HEK293 (cell line): ENCODE measurements around the gene PSMB11.

Experiments
- CTCF ChIA-PET: fragments of 350-600 bp; formaldehyde crosslinking; extraction: SDS; loops from one replicate; lab custom pipeline; 2021; ENCODE audit warnings: antibody characterized with exemption; lab: Yijun Ruan, JAX
- POLR2A ChIA-PET: fragments of 300-600 bp; formaldehyde crosslinking; extraction: SDS; loops from one replicate; lab custom pipeline; 2020; ENCODE audit warnings: antibody characterized with exemption, inconsistent platforms; lab: Yijun Ruan, JAX
- H3K27ac ChIP-seq: fragments of 200-500 bp; sonication (Bioruptor generic); 2 replicates; pipeline ENCODE4 v1.5.1; 2014; ENCODE audit warnings: low read depth, low read length, control low read depth, inconsistent platforms; ENCODE audit errors: extremely low read depth
- H3K36me3 ChIP-seq, 2 experiments: fragments of 200-500 bp in 1 of 2; sonication (Bioruptor generic) in 1 of 2; 1 replicate in 1 of 2; 2 replicates in 1 of 2; pipeline ENCODE4 v1.5.1; 2014 to 2017; ENCODE audit warnings: inconsistent platforms in 2 of 2, low read length in 2 of 2; ENCODE audit not compliant: control insufficient read depth in 2 of 2, insufficient read depth in 1 of 2
- H3K4me1 ChIP-seq: fragments of 200-500 bp; sonication (Bioruptor generic); 2 replicates; pipeline ENCODE4 v1.5.1; 2014; ENCODE audit warnings: mild to moderate bottlenecking, low read length, inconsistent platforms; ENCODE audit not compliant: control insufficient read depth, insufficient read depth
- H3K4me3 ChIP-seq: 2 replicates; pipeline ENCODE4 v1.5.1; 2011; ENCODE audit warnings: low read depth, mild to moderate bottlenecking, control low read depth, low read length, moderate library complexity
- H3K9me3 ChIP-seq: fragments of 200-500 bp; sonication (Bioruptor generic); 2 replicates; pipeline ENCODE4 v1.5.1; 2014; ENCODE audit warnings: low read depth, low read length, inconsistent platforms; ENCODE audit not compliant: control insufficient read depth, insufficient read depth
- GLIS1 ChIP-seq: fragments of 450-650 bp; formaldehyde crosslinking; IDR thresholded peaks from 2 replicates; pipeline ENCODE4 v1.5.1; 2016; ENCODE audit warnings: missing biosample characterization, missing genetic modification characterization
- HOXC10 ChIP-seq: sonication (generic); formaldehyde crosslinking; IDR thresholded peaks from 2 replicates; pipeline ENCODE4 v1.8.1; 2023; ENCODE audit warnings: mild to moderate bottlenecking, missing genetic modification reagents
- MYNN ChIP-seq: fragments of 450-650 bp; formaldehyde crosslinking; IDR thresholded peaks from 2 replicates; pipeline ENCODE4 v1.5.1; 2016; ENCODE audit warnings: missing biosample characterization, missing genetic modification characterization, borderline replicate concordance
- TCF7L2 ChIP-seq: IDR thresholded peaks from 2 replicates; pipeline ENCODE4 v1.6.1; 2011; ENCODE audit warnings: low read depth, mild to moderate bottlenecking, inconsistent platforms, low read length, moderate library complexity, borderline replicate concordance
- ZBTB17 ChIP-seq: fragments of 450-650 bp; formaldehyde crosslinking; IDR thresholded peaks from 2 replicates; pipeline ENCODE4 v1.5.1; 2016; ENCODE audit warnings: missing biosample characterization, missing genetic modification characterization
- ZBTB20 ChIP-seq: fragments of 450-650 bp; formaldehyde crosslinking; IDR thresholded peaks from 2 replicates; pipeline ENCODE4 v1.5.1; 2016; ENCODE audit warnings: missing biosample characterization, missing genetic modification characterization
- ZFP3 ChIP-seq: fragments of 450-650 bp; formaldehyde crosslinking; IDR thresholded peaks from 2 replicates; pipeline ENCODE4 v1.5.1; 2016; ENCODE audit warnings: low read depth, missing biosample characterization, missing genetic modification characterization
- ZIC2 ChIP-seq: fragments of 450-650 bp; formaldehyde crosslinking; IDR thresholded peaks from 2 replicates; pipeline ENCODE4 v1.5.1; 2016; ENCODE audit warnings: missing biosample characterization, missing genetic modification characterization
- ZNF138 ChIP-seq: fragments of 450-650 bp; formaldehyde crosslinking; IDR thresholded peaks from 2 replicates; pipeline ENCODE4 v1.5.1; 2016; ENCODE audit warnings: missing biosample characterization, missing genetic modification characterization, borderline replicate concordance
- ZNF211 ChIP-seq: fragments of 450-650 bp; formaldehyde crosslinking; IDR thresholded peaks from 2 replicates; pipeline ENCODE4 v1.5.1; 2016; ENCODE audit warnings: low read depth, missing biosample characterization, missing genetic modification characterization
- ZNF239 ChIP-seq: fragments of 450-650 bp; formaldehyde crosslinking; IDR thresholded peaks from 2 replicates; pipeline ENCODE4 v1.5.1; 2016; ENCODE audit warnings: missing biosample characterization, missing genetic modification characterization
- ZNF280D ChIP-seq: fragments of 450-650 bp; formaldehyde crosslinking; IDR thresholded peaks from 2 replicates; pipeline ENCODE4 v1.5.1; 2016; ENCODE audit warnings: missing biosample characterization, missing genetic modification characterization
- ZNF426 ChIP-seq: fragments of 450-650 bp; formaldehyde crosslinking; IDR thresholded peaks from 2 replicates; pipeline ENCODE4 v1.5.1; 2017; ENCODE audit warnings: missing biosample characterization, missing genetic modification characterization, mild to moderate bottlenecking, inconsistent platforms, moderate library complexity
- ZNF521 ChIP-seq: fragments of 450-650 bp; formaldehyde crosslinking; IDR thresholded peaks from 2 replicates; pipeline ENCODE4 v1.5.1; 2017; ENCODE audit warnings: missing biosample characterization, mild to moderate bottlenecking, missing genetic modification characterization
- ZNF585B ChIP-seq: fragments of 450-650 bp; formaldehyde crosslinking; IDR thresholded peaks from 2 replicates; pipeline ENCODE4 v1.5.1; 2016; ENCODE audit warnings: missing biosample characterization, missing genetic modification characterization
- ZNF768 ChIP-seq: fragments of 450-650 bp; formaldehyde crosslinking; IDR thresholded peaks from 2 replicates; pipeline ENCODE4 v1.5.1; 2018; ENCODE audit warnings: missing biosample characterization, mild to moderate bottlenecking, missing genetic modification characterization
- ZNF777 ChIP-seq: fragments of 450-650 bp; formaldehyde crosslinking; IDR thresholded peaks from 2 replicates; pipeline ENCODE4 v1.5.1; 2017; ENCODE audit warnings: missing biosample characterization, missing genetic modification characterization, borderline replicate concordance
- ZNF785 ChIP-seq: fragments of 450-650 bp; formaldehyde crosslinking; IDR thresholded peaks from 2 replicates; pipeline ENCODE4 v1.5.1; 2016; ENCODE audit warnings: missing biosample characterization, missing genetic modification characterization
- TF ChIP-seq, protein P1 (sequence below): fragments of 450-650 bp; formaldehyde crosslinking; IDR thresholded peaks from 2 replicates; pipeline ENCODE4 v1.5.1; 2016; ENCODE audit warnings: missing biosample characterization, missing genetic modification characterization
- TF ChIP-seq, protein P2 (sequence below): fragments of 450-650 bp; formaldehyde crosslinking; IDR thresholded peaks from 2 replicates; pipeline ENCODE4 v1.5.1; 2016; ENCODE audit warnings: missing biosample characterization, missing genetic modification characterization
- TF ChIP-seq, protein P3 (sequence below): fragments of 450-650 bp; formaldehyde crosslinking; IDR thresholded peaks from 2 replicates; pipeline ENCODE4 v1.5.1; 2017; ENCODE audit warnings: missing biosample characterization, missing genetic modification characterization

PSMB11 gene

GRCh38 chr14:23047034-23047634 lies 5.1 kb downstream of the PSMB11 start:
- H3K36me3 ChIP-seq: peaks cover 0 to 32% of the 10 kb centered on the region in 2 experiments; a peak in 1 of 3 replicates
- ChIA-PET CTCF (interaction anchor here (1.4 to 2.0 kb wide), 4 partner anchors 9 to 60 kb away, joined by 4 to 6 read pairs (median 6); partner anchors contain the start of gene CDH24), POLR2A (no interaction called here)
- no peaks in the 10 kb centered on the region for H3K4me1 ChIP-seq
- no peaks in the 10 kb centered on the region for H3K9me3 ChIP-seq
- H3K4me3 ChIP-seq: no peak overlapping the region
- H3K27ac ChIP-seq: no peak overlapping the region
- TF ChIP-seq, protein P1, sequence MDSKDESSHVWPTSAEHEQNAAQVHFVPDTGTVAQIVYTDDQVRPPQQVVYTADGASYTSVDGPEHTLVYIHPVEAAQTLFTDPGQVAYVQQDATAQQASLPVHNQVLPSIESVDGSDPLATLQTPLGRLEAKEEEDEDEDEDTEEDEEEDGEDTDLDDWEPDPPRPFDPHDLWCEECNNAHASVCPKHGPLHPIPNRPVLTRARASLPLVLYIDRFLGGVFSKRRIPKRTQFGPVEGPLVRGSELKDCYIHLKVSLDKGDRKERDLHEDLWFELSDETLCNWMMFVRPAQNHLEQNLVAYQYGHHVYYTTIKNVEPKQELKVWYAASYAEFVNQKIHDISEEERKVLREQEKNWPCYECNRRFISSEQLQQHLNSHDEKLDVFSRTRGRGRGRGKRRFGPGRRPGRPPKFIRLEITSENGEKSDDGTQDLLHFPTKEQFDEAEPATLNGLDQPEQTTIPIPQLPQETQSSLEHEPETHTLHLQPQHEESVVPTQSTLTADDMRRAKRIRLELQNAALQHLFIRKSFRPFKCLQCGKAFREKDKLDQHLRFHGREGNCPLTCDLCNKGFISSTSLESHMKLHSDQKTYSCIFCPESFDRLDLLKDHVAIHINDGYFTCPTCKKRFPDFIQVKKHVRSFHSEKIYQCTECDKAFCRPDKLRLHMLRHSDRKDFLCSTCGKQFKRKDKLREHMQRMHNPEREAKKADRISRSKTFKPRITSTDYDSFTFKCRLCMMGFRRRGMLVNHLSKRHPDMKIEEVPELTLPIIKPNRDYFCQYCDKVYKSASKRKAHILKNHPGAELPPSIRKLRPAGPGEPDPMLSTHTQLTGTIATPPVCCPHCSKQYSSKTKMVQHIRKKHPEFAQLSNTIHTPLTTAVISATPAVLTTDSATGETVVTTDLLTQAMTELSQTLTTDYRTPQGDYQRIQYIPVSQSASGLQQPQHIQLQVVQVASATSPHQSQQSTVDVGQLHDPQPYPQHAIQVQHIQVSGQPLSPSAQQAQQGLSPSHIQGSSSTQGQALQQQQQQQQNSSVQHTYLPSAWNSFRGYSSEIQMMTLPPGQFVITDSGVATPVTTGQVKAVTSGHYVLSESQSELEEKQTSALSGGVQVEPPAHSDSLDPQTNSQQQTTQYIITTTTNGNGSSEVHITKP: peak; percentile 55; the same call in 1 of the 2 replicates
- TF ChIP-seq ZNF585B (tag by site-specific recombination) (no peak), ZBTB17 (tag by site-specific recombination) (peak; percentile 58; the same call in 1 of the 2 replicates), ZNF211 (tag by site-specific recombination) (no peak), ZNF777 (tag by site-specific recombination) (no peak), ZNF768 (tag by site-specific recombination) (no peak), ZBTB20 (tag by site-specific recombination) (no peak), GLIS1 (tag by site-specific recombination) (peak; percentile 99), ZNF239 (no peak), ZIC2 (tag by site-specific recombination) (peak; percentile 97), ZFP3 (tag by site-specific recombination) (no peak)
- TF ChIP-seq, protein P2, sequence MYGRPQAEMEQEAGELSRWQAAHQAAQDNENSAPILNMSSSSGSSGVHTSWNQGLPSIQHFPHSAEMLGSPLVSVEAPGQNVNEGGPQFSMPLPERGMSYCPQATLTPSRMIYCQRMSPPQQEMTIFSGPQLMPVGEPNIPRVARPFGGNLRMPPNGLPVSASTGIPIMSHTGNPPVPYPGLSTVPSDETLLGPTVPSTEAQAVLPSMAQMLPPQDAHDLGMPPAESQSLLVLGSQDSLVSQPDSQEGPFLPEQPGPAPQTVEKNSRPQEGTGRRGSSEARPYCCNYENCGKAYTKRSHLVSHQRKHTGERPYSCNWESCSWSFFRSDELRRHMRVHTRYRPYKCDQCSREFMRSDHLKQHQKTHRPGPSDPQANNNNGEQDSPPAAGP (tag by site-specific recombination): 0 out of 2 replicates have a peak, but pooled peaks have one; percentile 39

- POLR2A ChIA-PET: no interaction called here
- Histone ChIP-seq H3K4me1 (no peaks in the 10 kb centered on the region), H3K36me3 (peaks cover 0 to 40% of the 10 kb centered on the region in 2 experiments; a peak in 1 of 3 replicates), H3K9me3 (no peaks in the 10 kb centered on the region), H3K4me3 (no peak overlapping the region), H3K27ac (no peak overlapping the region)
- CTCF ChIA-PET: interaction anchor here (1.4 to 16.2 kb wide), 3 partner anchors 21 to 61 kb away, joined by 4 to 469 read pairs (median 5); partner anchors contain the start of gene AJUBA
- TF ChIP-seq TCF7L2 (no peak), ZNF426 (tag by site-specific recombination) (no peak), ZNF785 (tag by site-specific recombination) (no peak), HOXC10 (CRISPR knock-in tag) (no peak), ZNF138 (no peak), ZNF280D (tag by site-specific recombination) (no peak), ZNF521 (tag by site-specific recombination) (no peak), MYNN (tag by site-specific recombination) (no peak)
- TF ChIP-seq, protein P3, sequence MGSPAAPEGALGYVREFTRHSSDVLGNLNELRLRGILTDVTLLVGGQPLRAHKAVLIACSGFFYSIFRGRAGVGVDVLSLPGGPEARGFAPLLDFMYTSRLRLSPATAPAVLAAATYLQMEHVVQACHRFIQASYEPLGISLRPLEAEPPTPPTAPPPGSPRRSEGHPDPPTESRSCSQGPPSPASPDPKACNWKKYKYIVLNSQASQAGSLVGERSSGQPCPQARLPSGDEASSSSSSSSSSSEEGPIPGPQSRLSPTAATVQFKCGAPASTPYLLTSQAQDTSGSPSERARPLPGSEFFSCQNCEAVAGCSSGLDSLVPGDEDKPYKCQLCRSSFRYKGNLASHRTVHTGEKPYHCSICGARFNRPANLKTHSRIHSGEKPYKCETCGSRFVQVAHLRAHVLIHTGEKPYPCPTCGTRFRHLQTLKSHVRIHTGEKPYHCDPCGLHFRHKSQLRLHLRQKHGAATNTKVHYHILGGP (tag by site-specific recombination): no peak
These were observed 6.0 kb downstream of the PSMB11 start for GRCh38 chr14:23047751-23048693.
